Mesothelial cell of epicardium (in vitro differentiated cells): ENCODE results near the gene NBEA. TPM values are rescaled to one million over a fixed set of nuclear protein-coding genes. Genes with fewer than 3 reads are reported as not detected.

Source experiments
- DNase-seq, 2 experiments: peaks; one replicate each; pipeline ENCODE4 v3.0.0; 2021; ENCODE audit warnings: low spot score in 2 of 2; ENCODE audit not compliant: unreplicated experiment in 2 of 2
- H3K27ac Mint-ChIP-seq: 2 replicates; pipeline ENCODE4 v1.8.0; 2021; ENCODE audit warnings: mixed read lengths
- H3K27me3 Mint-ChIP-seq: 2 replicates; pipeline ENCODE4 v1.8.0; 2021; ENCODE audit warnings: low read depth, mixed read lengths
- H3K36me3 Mint-ChIP-seq: 2 replicates; pipeline ENCODE4 v1.8.0; 2021; ENCODE audit warnings: mixed read lengths
- H3K4me1 Mint-ChIP-seq: 2 replicates; pipeline ENCODE4 v1.8.0; 2021; ENCODE audit warnings: mixed read lengths
- H3K4me3 Mint-ChIP-seq: 2 replicates; pipeline ENCODE4 v1.8.0; 2021; ENCODE audit warnings: mild to moderate bottlenecking, moderate library complexity, mixed read lengths
- H3K9me3 Mint-ChIP-seq: 2 replicates; pipeline ENCODE4 v1.8.0; 2021; ENCODE audit warnings: mixed read lengths
- CTCF ChIP-seq: fragments of 200-600 bp; sonication (generic); IDR thresholded peaks from one replicate; pipeline ENCODE4 v1.5.0; 2021; ENCODE audit warnings: antibody characterized with exemption; ENCODE audit not compliant: unreplicated experiment
- total RNA-seq: library from RNA; stranded (reverse); gene quantifications from 3 replicates; pipeline ENCODE4 v1.2.1, GENCODE V29; 2021

Gene NBEA
- total RNA-seq, 1 donor from 2014 or later = 32.8 TPM

DNA sequence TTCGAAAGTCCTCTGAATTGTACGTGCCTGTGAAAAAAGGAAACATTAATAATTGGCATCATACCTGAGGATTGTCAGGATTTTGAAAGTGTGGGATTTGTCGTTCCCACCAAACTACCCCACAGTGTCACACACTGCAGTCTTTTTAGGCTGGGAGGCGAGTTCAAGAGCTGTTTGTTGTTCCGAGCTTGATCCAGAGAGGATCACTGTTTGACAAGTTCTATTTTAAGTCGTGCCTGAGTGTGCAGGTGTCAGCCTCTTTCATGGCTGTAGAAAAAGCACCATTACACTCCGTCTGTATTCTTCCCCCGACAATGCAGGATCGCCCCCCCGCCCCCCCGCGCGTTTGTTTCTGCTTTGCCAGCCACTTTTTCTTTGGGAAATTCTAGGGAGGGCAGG lies 635 bp upstream of the NBEA start:
- TF ChIP-seq CTCF = no peak
- Mint-ChIP-seq H3K4me1 (peaks cover 30% of the 10 kb centered on the region), H3K4me3 (peak overlapping the region; percentile 86), H3K27me3 (peaks cover 16% of the 10 kb centered on the region), H3K27ac (no peak overlapping the region), H3K9me3 (no peaks in the 10 kb centered on the region), H3K36me3 (no peaks in the 10 kb centered on the region)
- no peak for DNase-seq

DNA sequence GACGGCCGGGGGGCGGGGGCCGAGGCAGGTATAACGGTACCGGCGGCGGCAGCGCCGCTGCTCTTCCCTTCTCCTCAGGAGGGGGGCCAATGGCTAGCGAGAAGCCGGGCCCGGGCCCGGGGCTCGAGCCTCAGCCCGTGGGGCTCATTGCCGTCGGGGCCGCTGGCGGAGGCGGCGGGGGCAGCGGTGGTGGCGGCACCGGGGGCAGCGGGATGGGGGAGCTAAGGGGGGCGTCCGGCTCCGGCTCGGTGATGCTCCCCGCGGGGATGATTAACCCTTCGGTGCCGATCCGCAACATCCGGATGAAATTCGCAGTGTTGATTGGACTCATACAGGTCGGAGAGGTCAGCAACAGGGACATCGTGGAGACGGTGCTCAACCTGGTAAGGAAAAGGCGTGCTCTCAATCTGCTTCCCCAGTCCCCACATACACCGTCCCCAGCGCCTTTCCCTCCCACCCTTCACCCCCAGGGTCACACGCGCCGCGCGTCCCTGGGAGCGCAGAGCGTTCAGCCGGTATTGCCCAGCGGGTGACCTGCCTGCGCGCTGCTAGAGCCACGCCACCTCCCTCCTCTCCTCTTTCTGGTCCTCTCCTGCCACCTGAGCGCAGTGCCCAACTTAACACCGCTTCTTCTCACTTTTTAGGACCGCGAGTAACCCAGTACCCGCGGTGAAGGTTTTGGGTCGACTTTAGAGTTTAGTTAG lies 814 bp downstream of the NBEA start:
- peak overlapping the region; percentile 86 for H3K4me3 Mint-ChIP-seq
- H3K4me1 Mint-ChIP-seq = peaks cover 30% of the 10 kb centered on the region
- peak in 1 of 2 experiments; percentile 21 for DNase-seq
- H3K36me3 Mint-ChIP-seq = no peaks in the 10 kb centered on the region
- no peaks in the 10 kb centered on the region for H3K9me3 Mint-ChIP-seq
- H3K27ac Mint-ChIP-seq = peak overlapping the region; percentile 76
- H3K27me3 Mint-ChIP-seq = peaks cover 14% of the 10 kb centered on the region
- no peak for TF ChIP-seq CTCF

DNA sequence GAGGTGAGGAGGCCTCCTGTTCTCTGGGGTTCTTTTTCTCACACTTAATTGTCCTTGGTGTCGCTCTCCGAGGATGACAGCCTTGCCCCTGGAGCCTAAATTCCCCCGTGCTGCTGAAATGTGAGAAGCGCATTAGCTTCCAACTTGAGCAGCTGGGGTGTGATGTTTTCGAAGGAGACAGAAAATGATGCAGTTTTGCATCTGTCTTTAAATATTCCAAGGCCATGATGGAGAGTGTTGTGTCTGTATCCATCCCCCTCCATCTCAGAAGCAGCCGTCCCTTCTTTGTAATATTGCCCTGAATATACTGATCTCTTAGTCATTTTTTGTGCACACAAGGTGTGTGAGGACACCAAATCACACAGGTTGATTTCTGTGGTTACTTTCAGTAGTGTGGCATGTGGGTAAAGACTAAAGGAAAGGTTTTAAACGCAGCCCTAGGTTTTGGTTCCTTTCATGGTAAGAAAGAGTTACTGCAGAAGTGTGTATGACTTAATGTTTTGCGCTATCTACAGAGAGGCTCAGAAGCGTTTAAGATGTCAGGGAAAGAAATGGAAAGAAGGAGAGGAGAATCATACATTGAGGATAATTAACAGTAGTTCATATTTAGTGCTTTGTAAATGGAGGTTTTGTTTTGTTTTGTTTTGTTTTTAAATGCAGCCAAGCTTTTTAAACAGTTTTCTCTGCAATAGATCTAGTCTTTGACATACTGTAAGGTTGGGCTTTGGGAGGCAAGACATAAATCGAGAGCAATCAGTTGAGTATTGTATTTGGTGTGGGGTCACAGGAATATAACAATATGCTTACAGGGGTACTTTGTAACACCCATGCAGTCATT lies 1.6 kb downstream of the NBEA start:
- H3K4me1 Mint-ChIP-seq = peaks cover 30% of the 10 kb centered on the region
- peak overlapping the region; percentile 76 for H3K27ac Mint-ChIP-seq
- peaks cover 14% of the 10 kb centered on the region for H3K27me3 Mint-ChIP-seq
- DNase-seq = no peak
- peak overlapping the region; percentile 86 for H3K4me3 Mint-ChIP-seq
- H3K36me3 Mint-ChIP-seq = no peaks in the 10 kb centered on the region
- TF ChIP-seq CTCF = no peak
- no peaks in the 10 kb centered on the region for H3K9me3 Mint-ChIP-seq

- TF ChIP-seq CTCF = no peak
- H3K27ac Mint-ChIP-seq = no peak overlapping the region
- no peak for DNase-seq
- H3K9me3 Mint-ChIP-seq = no peaks in the 10 kb centered on the region
- H3K27me3 Mint-ChIP-seq = peaks cover 10% of the 10 kb centered on the region
- H3K36me3 Mint-ChIP-seq = no peaks in the 10 kb centered on the region
- peak overlapping the region; percentile 86 for H3K4me3 Mint-ChIP-seq
- peaks cover 32% of the 10 kb centered on the region for H3K4me1 Mint-ChIP-seq
Measured at GRCh38 chr13:34944274-34944634, 2.2 kb downstream of the NBEA start.

GRCh38 chr13:34944751-34945150 lies 2.7 kb downstream of the NBEA start:
- Mint-ChIP-seq H3K27me3 (peaks cover 10% of the 10 kb centered on the region), H3K36me3 (no peaks in the 10 kb centered on the region), H3K9me3 (no peaks in the 10 kb centered on the region), H3K4me1 (peaks cover 33% of the 10 kb centered on the region), H3K27ac (peak overlapping the region; percentile 9), H3K4me3 (peak overlapping the region; percentile 86)
- DNase-seq = no peak
- TF ChIP-seq CTCF = no peak
